CD4-positive, alpha-beta T cell (primary cell): Measurements from ENCODE around the gene STK32C. TPM values are rescaled to one million over a fixed set of nuclear protein-coding genes. Genes with fewer than 3 reads are reported as not detected.

Source experiments
- ATAC-seq: fragments of 200-7000 bp; cut with Tn5 transposase; one replicate; pipeline ENCODE4 v1.10.0; 2022; ENCODE audit warnings: mild to moderate bottlenecking; ENCODE audit not compliant: poor library complexity
- CTCF ChIA-PET: fragments of 350-600 bp; sonication (Branson Sonifier 250); formaldehyde crosslinking; loops from one replicate; lab custom pipeline; 2021; ENCODE audit warnings: antibody characterized with exemption, inconsistent platforms; lab: Charles Lee
- POLR2A ChIA-PET: fragments of 350-600 bp; sonication (Branson Sonifier 250); formaldehyde crosslinking; loops from one replicate; lab custom pipeline; 2021; ENCODE audit warnings: antibody characterized with exemption, inconsistent platforms; lab: Charles Lee
- DNase-seq, 14 experiments: peaks; one replicate each; pipeline ENCODE4 v3.0.0-alpha.2; 2013 to 2020; ENCODE audit warnings: mixed read lengths in 2 of 14
- H3K27ac ChIP-seq, 2 donors: one replicate each; pipeline versions ENCODE4 v1.5.1 to v1.7.0; 2013; ENCODE audit warnings: low read length in 2 of 2, low read depth in 1 of 2, mild to moderate bottlenecking in 1 of 2
- H3K27me3 ChIP-seq, 2 experiments: 1 replicate in 1 of 2; 2 replicates in 1 of 2; pipeline versions ENCODE4 v1.6.1 to v1.7.0; 2013; ENCODE audit warnings: low read length in 2 of 2, control low read depth in 1 of 2, mild to moderate bottlenecking in 1 of 2, moderate library complexity in 1 of 2; ENCODE audit not compliant: insufficient read depth in 2 of 2, control insufficient read depth in 1 of 2
- H3K36me3 ChIP-seq: one replicate; pipeline ENCODE4 v1.6.1; 2013; ENCODE audit warnings: low read length, control low read depth; ENCODE audit not compliant: insufficient read depth
- H3K4me1 ChIP-seq: one replicate; pipeline ENCODE4 v1.6.1; 2013; ENCODE audit warnings: low read length, control low read depth; ENCODE audit not compliant: insufficient read depth
- H3K4me3 ChIP-seq: one replicate; pipeline ENCODE4 v1.5.1; 2013; ENCODE audit warnings: mild to moderate bottlenecking, low read length, moderate library complexity
- H3K9me3 ChIP-seq, 2 experiments: 1 replicate in 1 of 2; 2 replicates in 1 of 2; pipeline versions ENCODE4 v1.6.1 to v1.7.0; 2013; ENCODE audit warnings: low read length in 2 of 2, mild to moderate bottlenecking in 2 of 2, control low read depth in 1 of 2, moderate library complexity in 1 of 2; ENCODE audit not compliant: control insufficient read depth in 1 of 2, insufficient read depth in 1 of 2
- H3K27ac Mint-ChIP-seq: one replicate; pipeline ENCODE4 v1.8.0; 2020; ENCODE audit warnings: mixed read lengths
- H3K27me3 Mint-ChIP-seq: one replicate; pipeline ENCODE4 v1.8.0; 2021; ENCODE audit warnings: mixed read lengths
- H3K36me3 Mint-ChIP-seq: one replicate; pipeline ENCODE4 v1.8.0; 2021; ENCODE audit warnings: low read depth, mixed read lengths
- H3K4me1 Mint-ChIP-seq: one replicate; pipeline ENCODE4 v1.8.0; 2021; ENCODE audit warnings: low read depth, mixed read lengths
- H3K4me3 Mint-ChIP-seq: one replicate; pipeline ENCODE4 v1.8.0; 2020; ENCODE audit warnings: mild to moderate bottlenecking, mixed read lengths
- H3K9me3 Mint-ChIP-seq: one replicate; pipeline ENCODE4 v1.8.0; 2020; ENCODE audit warnings: mixed read lengths
- CTCF ChIP-seq: fragments of 200-600 bp; IDR thresholded peaks from one replicate; pipeline ENCODE4 v1.8.0; 2022; ENCODE audit warnings: antibody characterized with exemption, mild to moderate bottlenecking
- intact Hi-C, 2 experiments: fragments of 100-400 bp; cut with DNase I in 1 of 2; cut with micrococcal nuclease in 1 of 2; formaldehyde crosslinking; loops; one replicate each; pipeline versions ENCODE4 v1.15.1 to v1.9.0; 2023 to 2025; cut with DNase I, micrococcal nuclease
- total RNA-seq, 174 experiments: library from RNA in 2 of 174; stranded (reverse) in 2 of 174; gene quantifications; one replicate each; pipeline ENCODE4 v1.2.3 and lab custom pipeline; 2021 to 2026

Gene STK32C
- total RNA-seq, 2 experiments from 2014 or later = 4.9 to 5.2 TPM

GRCh38 chr10:132355297-132355696 is 47.5 kb upstream of the STK32C start:
- no peak overlapping the region for H3K27ac Mint-ChIP-seq
- H3K4me1 Mint-ChIP-seq = no peaks in the 10 kb centered on the region
- no peaks in the 10 kb centered on the region for H3K27me3 Mint-ChIP-seq
- intact Hi-C loops = no loop called here
- DNase-seq = no peak
- no peaks in the 10 kb centered on the region for H3K36me3 Mint-ChIP-seq
- Histone ChIP-seq H3K4me1 (peaks cover 5% of the 10 kb centered on the region), H3K27me3 (no peaks in the 10 kb centered on the region), H3K4me3 (no peak overlapping the region), H3K27ac (no peak overlapping the region), H3K36me3 (no peaks in the 10 kb centered on the region), H3K9me3 (no peaks in the 10 kb centered on the region)
- POLR2A ChIA-PET = no interaction called here
- no peak for ATAC-seq
- TF ChIP-seq CTCF = no peak
- CTCF ChIA-PET = no interaction called here
- H3K4me3 Mint-ChIP-seq = no peak overlapping the region
- no peaks in the 10 kb centered on the region for H3K9me3 Mint-ChIP-seq

DNA sequence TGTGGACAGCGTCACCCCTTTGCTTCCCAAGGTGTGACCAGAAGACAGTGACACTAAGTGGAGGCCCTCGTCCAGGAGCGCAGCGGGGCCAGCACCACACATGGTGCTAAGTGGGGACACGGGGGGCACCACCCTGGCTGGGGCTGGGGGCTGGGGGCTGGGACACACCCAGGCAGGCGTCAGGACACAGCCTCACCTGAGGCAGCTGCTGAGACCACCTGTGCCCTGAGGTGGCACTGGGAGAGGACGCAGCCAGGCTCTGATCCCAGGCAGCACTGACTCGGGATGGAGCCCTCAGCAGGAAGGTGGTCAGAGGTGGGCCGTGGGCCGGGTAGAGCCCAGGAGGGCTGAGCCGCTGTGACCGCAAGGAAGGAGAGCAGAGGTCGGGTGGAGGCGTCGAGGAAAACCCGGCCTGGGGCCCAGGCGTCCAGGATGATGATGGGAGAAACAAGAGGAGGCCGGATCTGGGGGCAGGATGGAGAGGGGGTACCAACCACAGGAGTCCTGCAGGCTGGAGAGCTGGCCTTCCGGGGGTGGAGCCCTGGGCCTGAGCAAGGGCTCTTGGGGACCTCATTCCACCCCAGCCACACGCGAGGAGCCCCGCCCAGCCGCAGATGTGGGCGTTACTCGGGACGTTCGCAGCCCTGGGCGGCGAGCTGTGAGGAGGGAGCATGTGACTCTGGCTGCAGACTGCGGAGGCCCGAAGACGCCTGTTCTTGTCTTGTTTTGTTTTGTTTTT is 46.8 kb upstream of the STK32C start:
- no peak for ATAC-seq
- no peaks in the 10 kb centered on the region for H3K36me3 Mint-ChIP-seq

GRCh38 chr10:132353456-132354355 is 46.0 kb upstream of the STK32C start:
- Mint-ChIP-seq H3K4me1 (no peaks in the 10 kb centered on the region), H3K4me3 (no peak overlapping the region), H3K36me3 (no peaks in the 10 kb centered on the region), H3K27ac (no peak overlapping the region), H3K9me3 (no peaks in the 10 kb centered on the region), H3K27me3 (no peaks in the 10 kb centered on the region)
- ATAC-seq (no peak), DNase-seq (no peak)
- no peak for TF ChIP-seq CTCF
- no peaks in the 10 kb centered on the region for H3K9me3 ChIP-seq
- no peak overlapping the region for H3K27ac ChIP-seq
- ChIA-PET POLR2A (no interaction called here), CTCF (no interaction called here)
- no peaks in the 10 kb centered on the region for H3K27me3 ChIP-seq
- H3K36me3 ChIP-seq = no peaks in the 10 kb centered on the region
- H3K4me3 ChIP-seq = no peak overlapping the region
- intact Hi-C loops = no loop called here
- peaks cover 5% of the 10 kb centered on the region for H3K4me1 ChIP-seq

More for the DNA sequence above, 46.8 kb upstream of the STK32C start:
- no peaks in the 10 kb centered on the region for H3K9me3 ChIP-seq
- H3K36me3 ChIP-seq = no peaks in the 10 kb centered on the region
- no peak overlapping the region for H3K27ac Mint-ChIP-seq
- H3K27me3 ChIP-seq = no peaks in the 10 kb centered on the region
- H3K4me3 Mint-ChIP-seq = no peak overlapping the region
- H3K9me3 Mint-ChIP-seq = no peaks in the 10 kb centered on the region
- H3K4me1 ChIP-seq = peaks cover 5% of the 10 kb centered on the region
- CTCF ChIA-PET = no interaction called here
- H3K4me1 Mint-ChIP-seq = no peaks in the 10 kb centered on the region
- H3K4me3 ChIP-seq = no peak overlapping the region
- POLR2A ChIA-PET = no interaction called here
- H3K27me3 Mint-ChIP-seq = no peaks in the 10 kb centered on the region
- no peak for DNase-seq
- no peak overlapping the region for H3K27ac ChIP-seq
- intact Hi-C loops = no loop called here
- no peak for TF ChIP-seq CTCF
